ENCODE data around the gene GPR155. TPM values are rescaled to one million over a fixed set of nuclear protein-coding genes. Genes with fewer than 3 reads are reported as not detected.
A peak's percentile ranks its signal among the peaks of the same experiment; 100 is the strongest.

The GPR155 gene
- total and polyA plus RNA-seq, 9 of the 15 experiments (the other 6 are each of a cell fraction or from before 2014, with no cell fraction given): 0.04 to 0.40 (median 0.11) TPM; not detected in 1

DNA sequence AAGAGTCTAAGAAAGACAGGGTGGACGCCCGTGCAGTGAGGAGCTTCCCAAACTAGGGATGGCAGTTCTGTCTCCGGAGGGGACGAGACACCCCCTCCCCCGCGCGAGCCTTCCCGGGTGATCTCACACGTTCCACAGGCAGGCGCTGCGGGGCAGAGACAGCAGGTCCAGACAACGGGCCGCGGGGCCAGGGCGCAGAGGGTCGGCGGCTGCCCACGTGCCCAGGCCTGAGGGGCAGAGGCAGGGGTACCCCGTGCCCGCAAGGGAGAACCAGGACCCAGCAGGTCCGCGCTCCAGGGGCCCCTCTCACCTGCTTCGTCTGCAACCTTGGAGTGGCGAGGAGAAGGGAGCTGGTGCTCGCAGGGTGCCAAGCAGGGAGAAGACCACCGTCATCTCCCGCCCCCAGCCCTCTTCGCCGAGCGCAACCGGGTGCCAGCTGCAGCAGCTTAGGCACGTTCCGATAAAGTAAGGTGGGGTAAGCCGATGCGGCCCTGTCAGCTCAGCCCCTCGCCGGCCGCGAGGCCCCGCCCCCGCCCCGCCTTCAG lies at the start of gene GPR155 (continued):
- TF ChIP-seq ATF7 (IDR thresholded peaks at IDR 0.05) (peak; percentile 56; the same call in 1 of the 2 replicates), NRF1 (conservative IDR thresholded peaks at IDR 0.05 in 1 of 2, IDR thresholded peaks at IDR 0.05 in 1 of 2) (0 out of 4 replicates have a peak, but pooled peaks of 1 of the 2 experiments have one; percentile 12), ZNF253 (CRISPR knock-in tag; conservative IDR thresholded peaks at IDR 0.05) (no peak), E2F6 (IDR thresholded peaks at IDR 0.05; ENCODE audit: borderline replicate concordance in 1 of 2, extremely low read depth in 1 of 2, insufficient read depth in 1 of 2, insufficient read length in 1 of 2, low read depth in 1 of 2, low read length in 1 of 2, poor library complexity in 1 of 2, severe bottlenecking in 1 of 2) (peak; percentile 15 to 42), BRF1 (IDR thresholded peaks at IDR 0.05; ENCODE audit: borderline replicate concordance, extremely low read depth, insufficient read length) (no peak), MTA3 (IDR thresholded peaks at IDR 0.05; ENCODE audit: borderline replicate concordance) (peak; percentile 84; the same call in 1 of the 2 replicates), IRF1 (CRISPR knock-in tag; IDR thresholded peaks at IDR 0.05; ENCODE audit: borderline replicate concordance) (no peak), DIDO1 (tag; IDR thresholded peaks at IDR 0.05; ENCODE audit: low read depth) (no peak), BRCA1 (IDR thresholded peaks at IDR 0.05) (no peak), BRCA1 (CRISPR knock-in tag; IDR thresholded peaks at IDR 0.05) (no peak), SIN3B (IDR thresholded peaks at IDR 0.05; ENCODE audit: low read depth) (no peak)
- TF ChIP-seq, protein P1, sequence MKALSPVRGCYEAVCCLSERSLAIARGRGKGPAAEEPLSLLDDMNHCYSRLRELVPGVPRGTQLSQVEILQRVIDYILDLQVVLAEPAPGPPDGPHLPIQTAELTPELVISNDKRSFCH (CRISPR knock-in tag; IDR thresholded peaks at IDR 0.05): no peak
- TF ChIP-seq, protein P1 (tag; IDR thresholded peaks at IDR 0.05): peak; percentile 47; the same call in 1 of the 2 replicates
- TF ChIP-seq, protein P2, sequence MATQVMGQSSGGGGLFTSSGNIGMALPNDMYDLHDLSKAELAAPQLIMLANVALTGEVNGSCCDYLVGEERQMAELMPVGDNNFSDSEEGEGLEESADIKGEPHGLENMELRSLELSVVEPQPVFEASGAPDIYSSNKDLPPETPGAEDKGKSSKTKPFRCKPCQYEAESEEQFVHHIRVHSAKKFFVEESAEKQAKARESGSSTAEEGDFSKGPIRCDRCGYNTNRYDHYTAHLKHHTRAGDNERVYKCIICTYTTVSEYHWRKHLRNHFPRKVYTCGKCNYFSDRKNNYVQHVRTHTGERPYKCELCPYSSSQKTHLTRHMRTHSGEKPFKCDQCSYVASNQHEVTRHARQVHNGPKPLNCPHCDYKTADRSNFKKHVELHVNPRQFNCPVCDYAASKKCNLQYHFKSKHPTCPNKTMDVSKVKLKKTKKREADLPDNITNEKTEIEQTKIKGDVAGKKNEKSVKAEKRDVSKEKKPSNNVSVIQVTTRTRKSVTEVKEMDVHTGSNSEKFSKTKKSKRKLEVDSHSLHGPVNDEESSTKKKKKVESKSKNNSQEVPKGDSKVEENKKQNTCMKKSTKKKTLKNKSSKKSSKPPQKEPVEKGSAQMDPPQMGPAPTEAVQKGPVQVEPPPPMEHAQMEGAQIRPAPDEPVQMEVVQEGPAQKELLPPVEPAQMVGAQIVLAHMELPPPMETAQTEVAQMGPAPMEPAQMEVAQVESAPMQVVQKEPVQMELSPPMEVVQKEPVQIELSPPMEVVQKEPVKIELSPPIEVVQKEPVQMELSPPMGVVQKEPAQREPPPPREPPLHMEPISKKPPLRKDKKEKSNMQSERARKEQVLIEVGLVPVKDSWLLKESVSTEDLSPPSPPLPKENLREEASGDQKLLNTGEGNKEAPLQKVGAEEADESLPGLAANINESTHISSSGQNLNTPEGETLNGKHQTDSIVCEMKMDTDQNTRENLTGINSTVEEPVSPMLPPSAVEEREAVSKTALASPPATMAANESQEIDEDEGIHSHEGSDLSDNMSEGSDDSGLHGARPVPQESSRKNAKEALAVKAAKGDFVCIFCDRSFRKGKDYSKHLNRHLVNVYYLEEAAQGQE (IDR thresholded peaks at IDR 0.05; ENCODE audit: borderline replicate concordance): no peak
- TF ChIP-seq, protein P2 (CRISPR knock-in tag; IDR thresholded peaks at IDR 0.05; ENCODE audit: low read depth): peak; percentile 67; the same call in 1 of the 2 replicates
- TF ChIP-seq, protein P3, sequence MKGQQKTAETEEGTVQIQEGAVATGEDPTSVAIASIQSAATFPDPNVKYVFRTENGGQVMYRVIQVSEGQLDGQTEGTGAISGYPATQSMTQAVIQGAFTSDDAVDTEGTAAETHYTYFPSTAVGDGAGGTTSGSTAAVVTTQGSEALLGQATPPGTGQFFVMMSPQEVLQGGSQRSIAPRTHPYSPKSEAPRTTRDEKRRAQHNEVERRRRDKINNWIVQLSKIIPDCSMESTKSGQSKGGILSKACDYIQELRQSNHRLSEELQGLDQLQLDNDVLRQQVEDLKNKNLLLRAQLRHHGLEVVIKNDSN (CRISPR knock-in tag; IDR thresholded peaks at IDR 0.05): peak; percentile 51

All from K562 (cell line).